ENCODE data around the gene JAZF1. TPM values are rescaled to one million over a fixed set of nuclear protein-coding genes. Genes with fewer than 3 reads are reported as not detected.

The JAZF1 gene
- total RNA-seq, 2 donors from 2014 or later = 12.6 to 23.6 TPM

- peak overlapping the region; percentile 74 for H3K4me3 Mint-ChIP-seq
- peak overlapping the region; percentile 80 to 93 for H3K27ac Mint-ChIP-seq
- no peaks in the 10 kb centered on the region for H3K27me3 Mint-ChIP-seq
- H3K9me3 Mint-ChIP-seq = peaks cover 3% of the 10 kb centered on the region
- H3K36me3 Mint-ChIP-seq = peaks cover 8% of the 10 kb centered on the region
- ATAC-seq (no peak), DNase-seq (ENCODE audit: low spot score) (no peak)
- H3K4me1 Mint-ChIP-seq (ENCODE audit: low read depth in 2 of 2) = peaks cover 69 to 82% of the 10 kb centered on the region in 2 donors
Observed at GRCh38 chr7:28152594-28152993, 28.0 kb downstream of the JAZF1 start.

- ATAC-seq (peak; percentile 80 to 83), DNase-seq (ENCODE audit: low spot score) (no peak)
- Mint-ChIP-seq H3K27ac (peak overlapping the region; percentile 80 to 93), H3K4me3 (peak overlapping the region; percentile 74), H3K4me1 (ENCODE audit: low read depth in 2 of 2) (peaks cover 66 to 75% of the 10 kb centered on the region in 2 donors), H3K36me3 (peaks cover 8% of the 10 kb centered on the region), H3K27me3 (no peaks in the 10 kb centered on the region), H3K9me3 (peaks cover 3% of the 10 kb centered on the region)
Observed at GRCh38 chr7:28151965-28152364, 28.6 kb downstream of the JAZF1 start.

GRCh38 chr7:28149291-28150101 is 31.1 kb downstream of the JAZF1 start:
- peaks cover 12% of the 10 kb centered on the region for H3K36me3 Mint-ChIP-seq
- ATAC-seq (no peak), DNase-seq (ENCODE audit: low spot score) (no peak)
- H3K27ac Mint-ChIP-seq = peak overlapping the region; percentile 74 to 93
- H3K27me3 Mint-ChIP-seq = no peaks in the 10 kb centered on the region
- H3K9me3 Mint-ChIP-seq = peaks cover 3% of the 10 kb centered on the region
- peak overlapping the region; percentile 80 for H3K4me3 Mint-ChIP-seq
- peaks cover 49 to 55% of the 10 kb centered on the region in 2 donors for H3K4me1 Mint-ChIP-seq (ENCODE audit: low read depth in 2 of 2)

DNA sequence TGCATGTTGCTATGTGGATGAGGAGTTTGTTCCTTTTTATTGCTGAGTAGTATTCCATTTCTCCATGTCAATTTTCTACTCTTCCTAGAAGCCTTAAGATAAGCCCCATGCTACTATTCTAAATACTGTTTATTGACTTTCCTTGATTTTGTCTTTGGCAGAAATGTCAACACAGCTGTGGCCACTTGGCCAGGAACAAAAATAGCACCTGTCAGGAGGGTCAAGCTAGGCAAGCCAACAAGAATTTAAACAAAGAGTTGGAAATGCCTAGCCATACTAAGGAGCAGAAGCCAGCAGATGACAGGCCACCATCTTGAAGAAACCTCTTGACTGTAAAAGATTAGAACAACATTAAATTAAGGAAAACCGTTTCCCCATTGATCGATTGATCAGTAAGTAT is 34.7 kb downstream of the JAZF1 start:
- ATAC-seq (no peak), DNase-seq (ENCODE audit: low spot score) (no peak)
- Mint-ChIP-seq H3K9me3 (no peaks in the 10 kb centered on the region), H3K27me3 (no peaks in the 10 kb centered on the region), H3K4me1 (ENCODE audit: low read depth in 2 of 2) (peaks cover 47 to 50% of the 10 kb centered on the region in 2 donors), H3K27ac (peak overlapping the region in 1 of 2 donors; percentile 32), H3K4me3 (no peak overlapping the region), H3K36me3 (peaks cover 12% of the 10 kb centered on the region)

DNA sequence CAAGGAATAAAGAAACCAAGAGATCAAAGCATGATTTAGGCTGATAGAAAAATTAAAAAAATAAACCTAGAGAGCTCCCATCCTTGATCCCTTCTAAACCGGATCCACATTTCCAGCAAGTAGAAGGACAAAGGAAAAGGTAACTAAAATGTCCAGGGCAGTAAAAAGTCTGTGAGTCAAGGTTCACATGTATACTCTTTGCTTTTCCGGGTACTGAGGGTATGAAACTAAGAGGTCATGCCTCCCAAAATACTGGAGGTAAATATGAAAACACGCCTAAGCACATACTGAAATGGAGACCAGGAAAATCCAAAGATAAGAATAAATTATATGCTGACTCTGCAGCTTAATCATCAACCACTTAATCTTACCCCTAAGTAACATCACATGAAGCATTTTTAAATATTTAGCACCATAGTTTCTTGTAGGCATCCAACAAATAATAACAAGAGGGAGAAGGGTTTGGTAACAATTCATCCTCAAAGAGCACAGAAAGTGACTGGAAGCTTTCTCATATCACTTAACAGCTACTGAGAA is 35.4 kb downstream of the JAZF1 start:
- Mint-ChIP-seq H3K4me3 (no peak overlapping the region), H3K27me3 (no peaks in the 10 kb centered on the region), H3K36me3 (peaks cover 12% of the 10 kb centered on the region), H3K4me1 (ENCODE audit: low read depth in 2 of 2) (peaks cover 41 to 47% of the 10 kb centered on the region in 2 donors), H3K27ac (peak overlapping the region in 1 of 2 donors; percentile 80), H3K9me3 (no peaks in the 10 kb centered on the region)
- no peak for ATAC-seq
- DNase-seq (ENCODE audit: low spot score) = no peak

DNA sequence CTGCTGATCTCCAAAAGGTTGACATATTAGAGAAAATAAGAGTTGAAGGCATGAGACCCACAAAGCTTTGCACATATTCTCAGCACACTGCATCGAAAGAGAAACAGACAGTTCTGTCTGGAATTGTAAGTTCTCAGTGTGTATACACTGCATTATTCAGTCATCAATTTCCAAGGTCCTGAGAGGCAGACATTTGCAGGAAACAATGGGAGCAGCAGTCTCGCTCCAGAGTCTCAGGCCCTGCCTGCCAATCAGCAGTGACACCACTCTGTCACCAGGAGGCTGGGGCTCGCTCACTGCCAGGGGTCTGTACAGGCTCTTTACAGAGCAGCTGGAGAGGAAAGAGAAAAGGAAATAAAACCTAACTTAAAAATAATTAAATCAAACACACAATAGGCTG is 36.3 kb downstream of the JAZF1 start:
- no peaks in the 10 kb centered on the region for H3K9me3 Mint-ChIP-seq

GRCh38 chr7:28142650-28143049 is 37.9 kb downstream of the JAZF1 start:
- Mint-ChIP-seq H3K4me3 (no peak overlapping the region), H3K27ac (peak overlapping the region in 1 of 2 donors; percentile 14), H3K9me3 (no peaks in the 10 kb centered on the region), H3K27me3 (no peaks in the 10 kb centered on the region), H3K4me1 (ENCODE audit: low read depth in 2 of 2) (peaks cover 32 to 36% of the 10 kb centered on the region in 2 donors), H3K36me3 (peaks cover 4% of the 10 kb centered on the region)
- ATAC-seq (peak; percentile 27 to 74), DNase-seq (ENCODE audit: low spot score) (no peak)

More for the DNA sequence above, 36.3 kb downstream of the JAZF1 start:
- Mint-ChIP-seq H3K27ac (peak overlapping the region; percentile 22 to 80), H3K4me3 (no peak overlapping the region), H3K4me1 (ENCODE audit: low read depth in 2 of 2) (peaks cover 36 to 38% of the 10 kb centered on the region in 2 donors), H3K27me3 (no peaks in the 10 kb centered on the region), H3K36me3 (peaks cover 4% of the 10 kb centered on the region)
- ATAC-seq (no peak), DNase-seq (ENCODE audit: low spot score) (no peak)

DNA sequence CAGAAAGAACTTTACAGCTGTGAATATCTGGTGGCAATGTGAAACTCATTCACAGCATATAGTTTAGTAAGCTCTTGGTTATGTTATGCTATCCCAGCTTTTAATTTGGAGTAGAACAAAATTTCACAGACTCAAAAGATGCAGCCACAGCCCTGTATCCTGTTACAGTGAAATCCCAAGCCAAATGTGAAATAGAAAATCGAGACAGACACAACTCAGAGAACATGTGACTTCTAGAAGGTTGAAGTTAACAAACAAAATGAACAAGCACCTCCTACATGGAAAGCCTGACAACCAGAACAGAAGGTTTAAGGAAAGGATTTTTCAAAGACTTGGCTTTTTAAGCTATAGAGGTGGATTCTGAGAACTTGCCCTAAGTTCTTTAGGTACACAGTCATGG is 39.6 kb downstream of the JAZF1 start:
- peaks cover 4% of the 10 kb centered on the region for H3K36me3 Mint-ChIP-seq
- no peak overlapping the region for H3K4me3 Mint-ChIP-seq
- peak overlapping the region in 1 of 2 donors; percentile 35 for H3K27ac Mint-ChIP-seq
- no peaks in the 10 kb centered on the region for H3K27me3 Mint-ChIP-seq
- H3K4me1 Mint-ChIP-seq (ENCODE audit: low read depth in 2 of 2) = peaks cover 48 to 52% of the 10 kb centered on the region in 2 donors
- H3K9me3 Mint-ChIP-seq = no peaks in the 10 kb centered on the region
- DNase-seq (ENCODE audit: low spot score) (no peak), ATAC-seq (no peak)

- Mint-ChIP-seq H3K27me3 (no peaks in the 10 kb centered on the region), H3K36me3 (no peaks in the 10 kb centered on the region), H3K27ac (peak overlapping the region in 1 of 2 donors; percentile 64), H3K9me3 (no peaks in the 10 kb centered on the region), H3K4me3 (no peak overlapping the region), H3K4me1 (ENCODE audit: low read depth in 2 of 2) (peaks cover 53 to 54% of the 10 kb centered on the region in 2 donors)
- DNase-seq (ENCODE audit: low spot score) (no peak), ATAC-seq (no peak)
Observed at GRCh38 chr7:28138837-28139236, 41.8 kb downstream of the JAZF1 start.

DNA sequence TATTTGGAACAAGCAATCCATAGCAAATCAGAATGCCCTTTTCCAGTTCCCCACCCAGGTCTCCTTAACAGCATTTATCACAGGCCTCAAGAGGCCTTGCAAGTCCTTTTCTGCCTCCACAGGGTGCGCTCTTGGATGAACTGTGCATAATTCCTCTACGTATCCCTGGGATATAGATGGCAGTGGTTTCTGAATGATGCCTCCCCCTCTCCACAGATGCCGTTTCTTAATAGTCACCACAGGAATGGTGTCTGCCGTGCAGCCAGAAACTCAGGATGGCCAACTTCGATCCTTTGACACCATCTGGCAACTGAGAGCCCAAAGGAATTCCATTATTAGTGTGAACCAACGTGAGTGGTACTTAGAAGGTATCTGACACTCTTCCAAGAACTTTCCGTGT is 43.1 kb downstream of the JAZF1 start:
- H3K27ac Mint-ChIP-seq = no peak overlapping the region
- H3K4me1 Mint-ChIP-seq (ENCODE audit: low read depth in 2 of 2) = peaks cover 55 to 57% of the 10 kb centered on the region in 2 donors
- no peaks in the 10 kb centered on the region for H3K27me3 Mint-ChIP-seq
- H3K36me3 Mint-ChIP-seq = no peaks in the 10 kb centered on the region
- no peak for ATAC-seq
- no peak for DNase-seq (ENCODE audit: low spot score)
- no peaks in the 10 kb centered on the region for H3K9me3 Mint-ChIP-seq
- H3K4me3 Mint-ChIP-seq = no peak overlapping the region

DNA sequence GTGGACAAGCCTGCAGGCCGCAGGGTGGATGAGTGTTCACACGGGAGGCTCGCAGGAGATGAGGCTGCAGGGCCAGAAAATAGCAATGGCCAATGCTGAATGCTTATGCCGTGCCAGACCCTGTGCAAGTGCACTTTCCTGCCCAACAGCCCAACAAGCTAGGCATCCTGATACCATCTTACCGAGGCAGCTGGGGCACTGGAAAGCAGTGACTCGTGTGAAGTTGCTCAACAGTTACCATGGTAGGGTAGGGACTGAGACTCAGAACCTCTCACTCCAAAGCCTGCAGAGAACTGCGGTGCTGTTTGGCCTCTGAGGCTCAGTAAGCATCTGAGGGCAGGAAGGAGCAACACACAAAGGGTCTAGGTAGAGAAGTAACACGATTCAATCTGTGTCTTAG is 43.7 kb downstream of the JAZF1 start:
- ATAC-seq (peak; percentile 67 to 70), DNase-seq (ENCODE audit: low spot score) (no peak)
- H3K36me3 Mint-ChIP-seq = no peaks in the 10 kb centered on the region
- no peaks in the 10 kb centered on the region for H3K27me3 Mint-ChIP-seq
- no peaks in the 10 kb centered on the region for H3K9me3 Mint-ChIP-seq
- H3K4me3 Mint-ChIP-seq = no peak overlapping the region
- no peak overlapping the region for H3K27ac Mint-ChIP-seq
- H3K4me1 Mint-ChIP-seq (ENCODE audit: low read depth in 2 of 2) = peaks cover 60 to 62% of the 10 kb centered on the region in 2 donors

DNA sequence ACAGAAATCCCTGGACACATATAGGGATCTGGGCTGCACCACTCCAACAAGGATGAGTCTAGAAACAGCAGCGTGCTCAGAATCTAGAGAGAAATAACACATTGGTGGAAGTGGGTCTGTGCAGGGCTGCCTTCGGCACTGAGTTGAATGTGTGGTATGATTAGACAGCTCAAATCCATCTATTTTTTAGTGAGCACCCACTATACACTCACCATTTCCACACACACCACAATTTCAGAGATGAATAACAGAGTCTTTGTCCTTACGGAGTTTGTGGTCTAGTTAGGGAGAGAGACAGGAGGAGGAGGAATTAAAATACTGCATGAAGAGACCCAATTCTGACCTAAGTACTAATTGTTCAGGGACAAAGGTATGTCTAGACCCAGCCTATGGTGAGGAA is 44.2 kb downstream of the JAZF1 start:
- no peak overlapping the region for H3K27ac Mint-ChIP-seq
- H3K9me3 Mint-ChIP-seq = no peaks in the 10 kb centered on the region
- no peaks in the 10 kb centered on the region for H3K36me3 Mint-ChIP-seq
- ATAC-seq = peak in 1 of 2 donors; percentile 48
- no peak overlapping the region for H3K4me3 Mint-ChIP-seq
- DNase-seq (ENCODE audit: low spot score) = no peak
- peaks cover 62% of the 10 kb centered on the region in 2 donors for H3K4me1 Mint-ChIP-seq (ENCODE audit: low read depth in 2 of 2)
- no peaks in the 10 kb centered on the region for H3K27me3 Mint-ChIP-seq

- Mint-ChIP-seq H3K9me3 (no peaks in the 10 kb centered on the region), H3K27me3 (no peaks in the 10 kb centered on the region), H3K4me1 (ENCODE audit: low read depth in 2 of 2) (peaks cover 55 to 56% of the 10 kb centered on the region in 2 donors), H3K4me3 (no peak overlapping the region), H3K27ac (no peak overlapping the region), H3K36me3 (no peaks in the 10 kb centered on the region)
- ATAC-seq (no peak), DNase-seq (ENCODE audit: low spot score) (no peak)
Observed at GRCh38 chr7:28135760-28136159, 44.8 kb downstream of the JAZF1 start.

- Mint-ChIP-seq H3K4me1 (ENCODE audit: low read depth in 2 of 2) (peaks cover 55 to 59% of the 10 kb centered on the region in 2 donors), H3K9me3 (no peaks in the 10 kb centered on the region), H3K27me3 (no peaks in the 10 kb centered on the region), H3K27ac (peak overlapping the region in 1 of 2 donors; percentile 40), H3K36me3 (no peaks in the 10 kb centered on the region), H3K4me3 (no peak overlapping the region)
- ATAC-seq (no peak), DNase-seq (ENCODE audit: low spot score) (no peak)
Observed at GRCh38 chr7:28135315-28135714, 45.3 kb downstream of the JAZF1 start.

All from natural killer cell treated with Interleukin-12 subunit alpha and Interleukin-12 subunit beta and Interleukin-15 and Interleukin-18, amount 100 ng/mL, for 72 hours (primary cell).